Neuron (in vitro differentiated cells): ENCODE results near the gene IPPK.

Source experiments
- H2AFZ ChIP-seq: one replicate; pipeline ENCODE4 v1.6.1; 2013; ENCODE audit warnings: low read depth, mild to moderate bottlenecking, inconsistent platforms, low read length, moderate library complexity
- H3K27me3 ChIP-seq: one replicate; pipeline ENCODE4 v1.6.1; 2013; ENCODE audit warnings: low read length; ENCODE audit not compliant: insufficient read depth
- H3K36me3 ChIP-seq: one replicate; pipeline ENCODE4 v1.6.1; 2013; ENCODE audit warnings: low read length; ENCODE audit not compliant: insufficient read depth
- H3K4me1 ChIP-seq: one replicate; pipeline ENCODE4 v1.6.1; 2013; ENCODE audit warnings: low read length; ENCODE audit not compliant: insufficient read depth
- H3K4me3 ChIP-seq: 2 replicates; pipeline ENCODE4 v1.5.1; 2013; ENCODE audit warnings: mild to moderate bottlenecking, low read length, moderate library complexity
- H3K9me3 ChIP-seq: one replicate; pipeline ENCODE4 v1.6.1; 2013; ENCODE audit warnings: low read length

IPPK gene

DNA sequence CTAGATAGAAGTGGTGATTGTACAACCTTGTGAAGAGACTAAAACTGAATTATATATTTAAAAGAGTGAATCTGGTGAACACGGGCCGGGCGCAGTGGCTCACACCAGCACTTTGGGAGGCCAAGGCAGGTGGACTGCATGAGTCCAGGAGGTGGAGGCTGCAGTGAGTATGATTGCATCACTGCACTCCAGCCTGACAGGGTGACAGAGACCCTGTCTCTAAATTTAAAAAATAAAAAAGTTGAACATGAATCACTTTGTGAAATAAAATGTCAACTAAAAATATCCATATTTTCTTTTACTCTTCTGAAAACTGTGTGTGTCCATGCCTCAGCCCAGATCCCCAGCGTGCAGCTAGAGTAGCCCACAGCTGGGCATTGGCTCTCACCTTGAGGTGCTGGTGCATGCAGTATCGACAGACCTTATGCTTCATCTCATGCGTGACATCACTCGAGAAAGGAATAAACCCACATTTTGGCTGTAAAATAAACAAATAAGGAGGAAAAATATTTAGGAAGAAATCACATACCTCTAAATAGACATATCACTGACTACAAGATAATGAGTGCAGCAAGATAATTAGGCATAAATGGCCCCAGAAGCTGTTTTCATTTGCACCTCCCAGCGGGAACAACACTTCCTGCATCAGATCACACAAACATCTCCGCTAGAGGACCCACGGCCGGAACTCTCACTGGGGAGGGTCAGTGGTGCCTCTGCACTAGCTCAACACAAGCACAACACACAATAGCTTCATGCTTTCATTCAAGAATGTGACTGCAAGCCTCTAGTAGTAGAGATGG, 22.1 kb downstream of the IPPK start:
- peaks cover 57% of the 10 kb centered on the region for H3K36me3 ChIP-seq
- H3K4me1 ChIP-seq = no peaks in the 10 kb centered on the region

DNA sequence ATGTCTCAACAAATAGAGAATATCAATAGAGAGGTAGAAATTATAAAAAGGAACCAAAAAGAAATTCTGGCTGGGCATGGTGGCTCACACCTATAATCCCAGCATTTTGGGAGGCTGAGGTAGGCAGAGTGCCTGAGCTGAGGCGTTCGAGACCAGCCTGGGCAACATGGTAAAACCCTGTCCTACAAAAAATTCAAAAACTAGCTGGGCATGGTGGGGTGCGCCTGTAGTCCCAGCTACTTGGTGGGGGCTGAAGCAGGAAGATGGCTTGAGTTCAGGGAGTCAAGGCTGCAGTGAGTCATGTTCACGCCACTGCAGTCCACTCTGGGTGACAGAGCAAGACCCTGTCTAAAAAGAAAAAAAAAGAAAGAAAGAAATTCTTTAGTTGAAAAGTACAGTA, 24.9 kb downstream of the IPPK start:
- Histone ChIP-seq H3K4me3 (no peak overlapping the region), H3K36me3 (peaks cover 74% of the 10 kb centered on the region), H3K4me1 (no peaks in the 10 kb centered on the region), H3K27me3 (no peaks in the 10 kb centered on the region), H2AFZ (no peak overlapping the region), H3K9me3 (no peaks in the 10 kb centered on the region)

More for the DNA sequence above, 22.1 kb downstream of the IPPK start:
- Histone ChIP-seq H2AFZ (no peak overlapping the region), H3K27me3 (no peaks in the 10 kb centered on the region), H3K4me3 (no peak overlapping the region), H3K9me3 (no peaks in the 10 kb centered on the region)

DNA sequence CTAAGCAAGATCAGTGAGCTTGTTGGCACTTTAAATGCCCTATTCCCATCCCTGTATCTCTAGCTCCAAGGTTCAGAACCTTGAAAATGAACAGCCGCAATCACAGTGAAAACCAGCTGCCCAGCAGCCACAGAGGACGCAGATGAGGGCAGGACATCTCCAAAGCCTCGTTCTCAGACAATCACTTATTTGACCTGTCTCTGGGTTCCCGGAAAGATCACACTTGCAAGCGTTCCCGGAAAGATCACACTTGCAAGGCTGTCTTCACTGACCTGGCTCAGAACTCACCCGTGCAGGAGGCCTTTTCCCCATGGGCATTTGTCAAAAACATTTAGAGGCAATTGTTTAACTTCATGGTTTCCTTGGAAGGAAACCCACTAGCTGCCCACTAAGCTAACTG, 25.7 kb downstream of the IPPK start:
- H3K27me3 ChIP-seq = no peaks in the 10 kb centered on the region
- H3K4me1 ChIP-seq = no peaks in the 10 kb centered on the region
- no peaks in the 10 kb centered on the region for H3K9me3 ChIP-seq
- H2AFZ ChIP-seq = no peak overlapping the region
- H3K36me3 ChIP-seq = peaks cover 78% of the 10 kb centered on the region
- no peak overlapping the region for H3K4me3 ChIP-seq

DNA sequence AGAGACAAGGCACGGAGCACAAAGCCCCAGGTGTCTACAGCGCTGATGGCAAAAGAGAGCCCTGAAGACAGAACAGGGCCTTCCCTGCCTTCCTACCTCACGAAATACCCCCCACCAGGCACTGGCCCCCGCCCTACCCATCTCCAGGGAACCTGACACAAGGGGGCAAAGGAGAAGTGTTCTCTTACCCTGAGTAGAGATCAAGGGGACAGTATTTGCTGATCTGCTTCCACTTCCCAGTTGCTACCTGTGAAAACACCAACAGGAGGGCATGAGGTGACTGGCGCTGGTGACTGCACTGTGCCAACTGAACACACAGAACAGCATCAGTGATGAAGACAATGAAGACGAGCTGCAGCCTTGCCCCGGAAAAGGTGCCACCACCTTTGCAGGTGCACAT, 27.4 kb downstream of the IPPK start:
- no peaks in the 10 kb centered on the region for H3K9me3 ChIP-seq
- H3K4me1 ChIP-seq = no peaks in the 10 kb centered on the region
- no peak overlapping the region for H2AFZ ChIP-seq
- no peaks in the 10 kb centered on the region for H3K27me3 ChIP-seq
- H3K36me3 ChIP-seq = peaks cover 72% of the 10 kb centered on the region
- H3K4me3 ChIP-seq = no peak overlapping the region

DNA sequence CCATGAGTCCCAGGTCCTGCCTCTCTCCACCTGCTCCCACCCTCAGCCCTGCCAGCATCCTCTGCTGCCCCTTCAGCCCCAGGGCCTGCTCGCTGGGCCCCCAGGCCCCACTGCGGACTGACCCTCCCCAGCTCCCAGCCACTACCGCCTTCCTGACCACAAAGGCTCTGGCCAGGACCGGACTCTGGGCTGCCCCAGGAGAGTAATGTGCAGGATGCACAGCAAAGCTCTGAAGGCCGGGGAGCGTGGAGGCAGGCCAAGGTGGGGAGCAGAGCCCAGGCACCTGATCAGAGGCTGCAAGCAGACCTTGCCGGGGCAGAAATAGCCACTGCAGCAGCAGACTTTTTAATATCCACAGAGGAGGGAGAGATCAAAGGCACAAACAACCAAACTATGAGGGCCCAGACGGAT, 27.9 kb downstream of the IPPK start:
- Histone ChIP-seq H3K36me3 (peaks cover 73% of the 10 kb centered on the region), H2AFZ (no peak overlapping the region), H3K9me3 (no peaks in the 10 kb centered on the region), H3K4me1 (no peaks in the 10 kb centered on the region), H3K4me3 (no peak overlapping the region), H3K27me3 (no peaks in the 10 kb centered on the region)

DNA sequence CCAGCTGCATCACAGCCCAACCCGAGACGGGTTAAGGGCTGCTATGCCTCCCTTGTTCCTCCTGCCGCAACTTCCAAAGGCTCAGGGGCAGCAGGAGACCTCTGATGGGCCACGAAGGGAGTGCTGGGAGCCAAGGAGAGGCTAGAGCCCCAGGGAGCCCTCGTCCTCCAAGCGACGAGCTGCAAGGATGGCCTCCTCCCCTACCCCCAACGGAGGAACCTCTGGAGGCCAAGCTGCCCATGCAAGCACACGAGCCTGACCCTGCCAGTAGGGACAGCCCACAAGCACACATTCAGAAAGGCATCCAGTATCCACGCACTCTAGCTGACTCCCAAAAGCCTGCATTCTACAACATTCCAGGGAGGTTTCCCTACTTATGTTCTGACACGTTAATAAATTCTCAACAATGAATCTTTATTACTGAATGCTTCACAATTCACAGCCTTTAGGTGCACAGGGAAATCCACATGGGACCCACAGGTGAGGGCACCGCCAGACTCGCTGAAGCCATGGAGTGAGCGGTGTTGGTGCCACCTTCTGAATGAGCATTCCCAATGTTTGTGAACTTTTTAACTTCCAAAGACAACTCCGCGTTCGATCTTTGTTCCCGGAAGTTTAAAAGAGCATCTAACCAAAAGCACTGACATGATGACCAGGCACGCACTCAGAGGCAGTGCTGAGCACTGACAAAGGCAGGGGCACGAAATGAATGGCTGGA, 28.7 kb downstream of the IPPK start:
- H3K36me3 ChIP-seq = peaks cover 73% of the 10 kb centered on the region
- H3K9me3 ChIP-seq = no peaks in the 10 kb centered on the region
- H3K27me3 ChIP-seq = no peaks in the 10 kb centered on the region
- no peaks in the 10 kb centered on the region for H3K4me1 ChIP-seq
- H2AFZ ChIP-seq = no peak overlapping the region
- H3K4me3 ChIP-seq = no peak overlapping the region

DNA sequence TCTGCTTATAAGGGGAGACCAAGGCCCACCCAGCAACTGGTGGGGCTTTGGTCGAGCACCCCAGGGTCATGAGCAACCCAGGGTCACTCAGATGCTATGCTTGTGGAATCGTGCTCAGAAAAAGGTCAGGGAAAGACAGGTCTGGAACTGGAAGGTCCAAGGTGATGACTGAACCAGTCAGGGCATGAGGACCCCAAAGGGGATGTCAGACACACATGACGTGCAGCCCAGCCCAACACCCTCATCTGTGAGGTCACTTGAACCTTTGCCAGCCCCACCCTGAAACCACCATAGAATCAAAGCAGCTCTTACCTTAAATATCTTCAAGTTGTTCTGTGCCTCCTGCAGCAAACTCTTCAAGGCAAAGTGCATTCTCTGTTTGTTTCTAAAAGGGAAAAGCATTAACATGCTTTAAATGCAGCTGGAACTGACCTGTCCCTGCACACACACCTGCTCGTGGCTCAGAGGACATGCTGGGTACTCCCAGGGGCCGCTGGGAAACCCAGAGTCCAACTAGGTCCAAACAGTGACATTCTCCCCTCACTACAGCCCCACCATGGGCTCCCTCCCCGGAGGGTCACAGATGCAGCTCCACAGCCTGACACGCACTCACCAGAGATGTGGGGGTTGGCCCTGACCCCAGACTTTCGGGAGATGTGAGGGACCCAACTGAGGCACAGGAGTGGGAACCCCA, 29.4 kb downstream of the IPPK start:
- H3K4me3 ChIP-seq = no peak overlapping the region
- no peaks in the 10 kb centered on the region for H3K9me3 ChIP-seq
- H3K36me3 ChIP-seq = peaks cover 66% of the 10 kb centered on the region
- H3K27me3 ChIP-seq = no peaks in the 10 kb centered on the region
- no peak overlapping the region for H2AFZ ChIP-seq
- no peaks in the 10 kb centered on the region for H3K4me1 ChIP-seq

DNA sequence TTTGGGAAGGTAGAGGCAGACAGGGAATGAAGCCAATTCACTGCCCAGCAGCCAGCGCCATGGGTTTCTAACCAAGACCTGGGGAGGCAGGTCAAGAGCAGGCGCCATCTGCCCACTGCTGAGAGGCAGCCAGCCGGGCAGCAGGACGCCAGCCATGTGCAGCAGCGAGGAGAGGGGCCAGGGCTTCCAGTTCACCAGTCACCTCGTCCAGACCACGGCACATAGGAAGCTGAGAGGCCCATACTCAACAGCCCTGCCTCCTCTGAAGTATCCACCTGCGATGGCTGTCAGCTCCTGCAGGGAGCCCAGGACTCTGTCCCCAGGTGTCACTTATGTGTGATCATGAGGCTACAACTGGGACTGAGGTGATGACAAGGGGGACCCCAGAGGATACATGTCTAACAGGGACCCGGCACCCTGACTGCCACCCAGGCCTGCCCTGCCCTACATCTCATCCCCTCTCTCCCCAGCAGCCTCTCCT, 30.1 kb downstream of the IPPK start:
- no peaks in the 10 kb centered on the region for H3K27me3 ChIP-seq

DNA sequence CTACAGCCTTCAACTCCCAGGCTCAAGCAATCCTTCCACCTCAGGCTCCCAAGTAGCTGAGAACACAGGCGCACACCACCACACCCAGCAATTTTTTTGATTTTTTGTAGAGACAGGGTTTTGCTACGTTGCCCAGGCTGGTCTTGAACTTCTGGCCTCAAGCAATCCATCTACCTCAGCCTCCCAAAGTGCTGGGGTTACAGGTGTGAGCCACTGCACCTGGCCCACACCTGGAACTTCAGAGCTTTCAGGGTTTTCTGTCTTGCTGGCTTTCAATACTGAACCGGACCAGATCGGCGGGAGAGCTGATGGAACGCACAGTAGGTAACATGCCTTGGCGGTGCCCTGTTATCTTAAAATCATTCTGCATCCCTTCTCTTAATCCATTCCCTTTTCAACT, 30.8 kb downstream of the IPPK start:
- Histone ChIP-seq H3K4me3 (no peak overlapping the region), H3K36me3 (peaks cover 58% of the 10 kb centered on the region), H3K27me3 (no peaks in the 10 kb centered on the region), H3K9me3 (no peaks in the 10 kb centered on the region), H3K4me1 (peaks cover 2% of the 10 kb centered on the region), H2AFZ (no peak overlapping the region)

More for the DNA sequence above, 30.1 kb downstream of the IPPK start:
- peaks cover 61% of the 10 kb centered on the region for H3K36me3 ChIP-seq
- no peak overlapping the region for H2AFZ ChIP-seq
- no peaks in the 10 kb centered on the region for H3K9me3 ChIP-seq
- no peaks in the 10 kb centered on the region for H3K4me1 ChIP-seq
- no peak overlapping the region for H3K4me3 ChIP-seq

DNA sequence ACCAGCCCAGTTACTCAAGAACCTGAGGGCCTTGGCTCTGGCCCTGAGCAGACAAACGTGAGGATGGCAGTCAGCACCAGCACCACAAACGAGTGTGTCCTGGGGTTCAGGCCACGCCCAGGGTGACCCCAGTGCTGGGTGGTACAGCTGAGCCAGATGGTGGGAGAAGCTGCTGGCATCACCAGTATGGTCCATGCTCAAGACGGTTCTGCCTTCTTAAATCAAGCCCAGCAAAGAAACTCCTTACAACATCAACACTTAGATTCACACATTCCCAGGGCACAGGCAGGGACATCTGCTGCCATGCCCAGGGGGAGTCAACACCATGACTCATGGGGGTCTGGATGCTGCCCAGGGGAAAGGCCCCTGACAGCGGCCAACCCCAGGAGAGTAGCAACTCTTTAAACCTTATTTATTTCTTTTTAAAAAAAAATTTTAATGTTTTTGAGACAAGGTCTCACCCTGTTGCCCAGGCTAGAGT, 31.3 kb downstream of the IPPK start:
- Histone ChIP-seq H2AFZ (no peak overlapping the region), H3K9me3 (no peaks in the 10 kb centered on the region), H3K36me3 (peaks cover 57% of the 10 kb centered on the region)

DNA sequence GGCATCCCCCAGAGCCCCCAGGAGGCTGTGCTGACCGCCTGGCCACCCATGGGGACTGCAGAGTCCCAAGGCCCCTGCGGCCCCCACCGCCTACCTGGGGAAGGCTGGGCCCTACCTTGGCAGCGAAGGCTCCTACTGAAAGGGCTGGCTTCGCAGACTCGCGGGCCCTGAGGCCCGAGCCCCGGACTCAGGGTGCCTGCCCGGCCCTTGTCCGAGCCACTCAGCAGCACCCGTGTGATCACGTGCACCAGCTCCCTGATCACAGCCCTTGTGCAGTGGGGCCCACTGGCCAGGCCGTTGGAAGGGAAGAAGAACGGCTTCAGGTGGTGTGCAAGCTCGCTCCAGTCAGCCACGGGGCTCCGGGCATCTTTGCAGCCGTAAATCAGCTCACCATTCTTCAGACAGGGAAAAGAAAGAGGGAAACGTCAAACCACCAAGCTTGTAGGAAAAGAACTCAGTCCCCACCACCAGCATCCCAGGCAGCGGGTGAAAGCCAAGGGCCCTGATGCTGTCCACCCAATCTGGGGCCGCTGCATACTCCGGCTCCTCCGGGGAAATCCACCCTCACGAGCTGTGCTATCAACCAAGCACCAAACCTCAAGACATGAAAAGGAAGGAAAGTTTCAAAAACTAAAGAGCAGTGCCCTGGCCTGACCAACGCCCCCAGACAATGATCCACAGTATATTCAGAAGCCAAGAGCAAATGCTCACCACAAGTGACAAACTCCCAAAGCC, 31.9 kb downstream of the IPPK start:
- no peaks in the 10 kb centered on the region for H3K27me3 ChIP-seq
- H3K9me3 ChIP-seq = no peaks in the 10 kb centered on the region
- H3K4me3 ChIP-seq = no peak overlapping the region
- peaks cover 2% of the 10 kb centered on the region for H3K4me1 ChIP-seq
- no peak overlapping the region for H2AFZ ChIP-seq
- H3K36me3 ChIP-seq = peaks cover 55% of the 10 kb centered on the region

More for the DNA sequence above, 31.3 kb downstream of the IPPK start:
- Histone ChIP-seq H3K4me3 (no peak overlapping the region), H3K4me1 (peaks cover 2% of the 10 kb centered on the region), H3K27me3 (no peaks in the 10 kb centered on the region)

DNA sequence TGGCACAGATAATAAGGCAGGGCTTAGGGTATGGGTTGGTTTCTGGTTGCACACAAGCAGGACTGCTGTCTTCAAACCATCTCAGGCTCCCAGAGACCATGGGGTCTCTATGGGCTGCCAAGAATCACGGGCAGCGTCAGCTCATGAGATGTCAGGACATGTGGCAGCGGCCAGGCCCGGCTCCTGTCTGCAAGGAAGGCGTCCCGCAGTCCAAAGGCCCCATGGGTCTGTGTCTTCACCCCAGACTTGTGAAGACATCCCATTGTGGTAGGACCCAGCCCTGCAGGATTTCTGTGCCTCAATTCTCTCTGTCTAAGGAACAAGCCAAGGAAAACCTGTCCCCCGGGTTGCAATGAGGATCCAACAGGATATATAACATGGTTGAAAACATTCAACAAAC, 32.6 kb downstream of the IPPK start:
- Histone ChIP-seq H3K27me3 (no peaks in the 10 kb centered on the region), H3K36me3 (peaks cover 53% of the 10 kb centered on the region), H3K4me1 (peaks cover 2% of the 10 kb centered on the region)

More for the DNA sequence above, 32.6 kb downstream of the IPPK start:
- no peaks in the 10 kb centered on the region for H3K9me3 ChIP-seq
- no peak overlapping the region for H2AFZ ChIP-seq
- H3K4me3 ChIP-seq = no peak overlapping the region
